LNCaP clone FGC (cell line): ENCODE results near the gene PCSK2.

Experiments used
- DNase-seq: peaks from one replicate; pipeline ENCODE4 v3.0.0-alpha.2; 2011; ENCODE audit warnings: low read depth
- H3K4me3 ChIP-seq: 2 replicates; pipeline ENCODE4 v1.5.1; 2011; ENCODE audit warnings: mild to moderate bottlenecking, low read depth, low read length, control low read depth
- TF ChIP-seq, protein P1 (sequence below): IDR thresholded peaks from 2 replicates; pipeline ENCODE4 v1.5.1; 2012; ENCODE audit warnings: mild to moderate bottlenecking; ENCODE audit not compliant: control insufficient read depth, insufficient read depth; ENCODE audit errors: extremely low read depth

PCSK2 gene

DNA sequence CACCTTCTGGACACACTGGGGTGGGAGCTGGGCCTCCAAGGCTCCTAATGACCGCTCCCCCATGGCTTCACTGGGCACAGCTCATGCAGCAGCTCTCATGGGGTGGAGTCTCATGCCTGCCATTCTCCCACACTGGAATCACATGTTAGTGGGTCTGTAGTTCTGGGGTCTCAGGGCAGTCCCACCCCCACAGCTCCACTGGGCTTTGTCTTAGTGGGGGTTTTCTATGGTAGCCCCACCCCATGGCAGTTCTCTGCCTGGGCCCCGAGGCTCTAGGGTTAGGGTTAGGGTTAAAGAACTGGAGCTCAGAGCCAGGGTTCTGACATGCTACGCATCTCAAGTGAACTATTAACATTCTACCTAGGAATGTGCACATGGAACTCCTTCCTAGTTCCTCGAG is 139.0 kb downstream of the PCSK2 start:
- TF ChIP-seq, protein P1, sequence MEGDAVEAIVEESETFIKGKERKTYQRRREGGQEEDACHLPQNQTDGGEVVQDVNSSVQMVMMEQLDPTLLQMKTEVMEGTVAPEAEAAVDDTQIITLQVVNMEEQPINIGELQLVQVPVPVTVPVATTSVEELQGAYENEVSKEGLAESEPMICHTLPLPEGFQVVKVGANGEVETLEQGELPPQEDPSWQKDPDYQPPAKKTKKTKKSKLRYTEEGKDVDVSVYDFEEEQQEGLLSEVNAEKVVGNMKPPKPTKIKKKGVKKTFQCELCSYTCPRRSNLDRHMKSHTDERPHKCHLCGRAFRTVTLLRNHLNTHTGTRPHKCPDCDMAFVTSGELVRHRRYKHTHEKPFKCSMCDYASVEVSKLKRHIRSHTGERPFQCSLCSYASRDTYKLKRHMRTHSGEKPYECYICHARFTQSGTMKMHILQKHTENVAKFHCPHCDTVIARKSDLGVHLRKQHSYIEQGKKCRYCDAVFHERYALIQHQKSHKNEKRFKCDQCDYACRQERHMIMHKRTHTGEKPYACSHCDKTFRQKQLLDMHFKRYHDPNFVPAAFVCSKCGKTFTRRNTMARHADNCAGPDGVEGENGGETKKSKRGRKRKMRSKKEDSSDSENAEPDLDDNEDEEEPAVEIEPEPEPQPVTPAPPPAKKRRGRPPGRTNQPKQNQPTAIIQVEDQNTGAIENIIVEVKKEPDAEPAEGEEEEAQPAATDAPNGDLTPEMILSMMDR: no peak
- DNase-seq: no peak

DNA sequence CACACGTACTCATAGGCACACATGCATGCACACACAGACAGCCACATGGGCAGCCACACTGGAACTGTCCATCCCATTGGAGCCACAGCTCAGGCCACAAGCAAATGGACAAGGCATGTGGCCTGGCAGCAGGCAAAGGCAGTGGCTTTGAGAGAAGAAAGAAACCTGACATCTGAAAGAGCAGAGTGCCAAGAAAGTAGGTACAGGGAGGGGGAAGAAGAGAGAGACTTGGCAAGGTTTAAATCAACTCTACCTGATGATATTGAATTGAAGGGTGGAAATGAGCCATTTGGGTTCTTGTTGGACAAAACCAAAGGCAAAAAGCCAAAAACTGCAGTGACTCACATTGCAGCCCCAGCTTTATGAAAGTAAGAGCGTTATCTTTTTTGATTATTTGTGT is 142.7 kb downstream of the PCSK2 start:
- TF ChIP-seq, protein P1: no peak

More for the DNA sequence above, 139.0 kb downstream of the PCSK2 start:
- H3K4me3 ChIP-seq: no peak overlapping the region

DNA sequence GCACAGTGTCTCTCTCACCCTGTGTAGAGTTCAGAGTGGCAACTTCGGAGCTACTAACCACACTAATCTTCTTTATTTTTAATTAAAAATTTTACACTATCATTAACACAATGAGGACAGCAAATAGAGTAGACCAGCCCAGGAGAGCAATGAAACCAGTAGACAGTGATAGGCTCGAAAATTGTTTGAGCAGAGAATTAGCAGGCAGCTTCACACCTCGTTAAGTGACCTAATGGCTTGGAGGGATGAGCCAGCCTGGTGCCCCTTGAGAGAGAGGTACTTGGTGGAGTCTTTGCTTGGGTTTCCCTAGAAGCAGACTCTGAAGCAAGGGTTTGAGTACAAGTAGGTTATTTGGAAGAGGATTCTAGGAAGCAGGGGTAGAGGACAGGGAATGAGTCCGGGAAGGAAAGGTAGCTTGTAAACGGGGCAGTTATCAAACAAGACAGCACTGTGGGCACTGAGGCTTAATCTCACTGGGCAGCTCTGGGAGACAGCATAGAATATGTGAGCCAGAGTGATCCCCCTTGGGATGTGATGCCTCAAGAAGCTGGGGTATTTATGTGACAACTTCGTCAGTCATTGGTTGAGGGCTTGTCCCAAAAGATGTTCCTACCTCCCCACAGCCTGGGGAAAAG is 146.1 kb downstream of the PCSK2 start:
- no peak for DNase-seq
- TF ChIP-seq, protein P1: no peak
- H3K4me3 ChIP-seq: no peak overlapping the region

More for the DNA sequence above, 142.7 kb downstream of the PCSK2 start:
- no peak overlapping the region for H3K4me3 ChIP-seq
- DNase-seq: no peak

DNA sequence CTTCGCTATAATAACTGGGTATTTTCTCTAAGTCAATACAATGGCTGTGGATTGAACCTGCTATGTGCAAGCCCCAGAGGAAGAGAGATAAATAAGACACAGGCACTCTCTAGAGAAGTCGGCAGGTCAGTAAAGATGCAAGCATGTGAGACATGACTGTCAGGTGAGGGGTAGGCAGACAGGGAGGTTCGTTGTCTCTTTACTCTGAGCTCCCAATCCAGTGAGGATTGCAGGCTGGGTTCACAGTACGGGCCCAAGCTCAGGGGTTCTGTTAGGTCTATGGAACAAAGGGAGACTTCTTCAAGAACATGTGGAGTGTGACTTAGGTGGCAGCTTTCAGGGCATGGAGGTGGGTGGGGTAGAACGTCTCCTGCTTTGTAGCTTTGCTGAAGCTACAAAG is 147.2 kb downstream of the PCSK2 start:
- no peak overlapping the region for H3K4me3 ChIP-seq
- TF ChIP-seq, protein P1: no peak

DNA sequence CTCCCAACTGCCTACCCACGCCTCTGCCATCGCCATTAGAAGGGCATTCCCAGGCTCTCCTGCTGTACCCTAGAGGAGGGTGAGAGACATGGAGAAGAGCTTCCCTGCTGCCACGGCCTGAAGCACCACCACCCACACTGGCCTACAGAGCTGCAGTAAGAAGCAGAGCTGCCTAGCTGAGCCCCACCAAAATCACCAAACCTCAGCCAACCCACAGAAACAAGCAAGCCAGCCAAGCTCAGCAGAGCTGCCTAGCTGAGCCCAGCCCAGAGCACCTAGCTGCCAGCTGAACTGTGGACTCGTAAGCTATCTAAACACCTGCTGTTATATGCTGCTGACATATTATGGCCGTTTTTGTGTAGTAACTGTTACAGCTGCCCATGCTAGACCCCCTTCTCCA is 149.2 kb downstream of the PCSK2 start:
- no peak overlapping the region for H3K4me3 ChIP-seq
- DNase-seq: no peak
- TF ChIP-seq, protein P1: no peak

More for the DNA sequence above, 147.2 kb downstream of the PCSK2 start:
- DNase-seq: no peak

DNA sequence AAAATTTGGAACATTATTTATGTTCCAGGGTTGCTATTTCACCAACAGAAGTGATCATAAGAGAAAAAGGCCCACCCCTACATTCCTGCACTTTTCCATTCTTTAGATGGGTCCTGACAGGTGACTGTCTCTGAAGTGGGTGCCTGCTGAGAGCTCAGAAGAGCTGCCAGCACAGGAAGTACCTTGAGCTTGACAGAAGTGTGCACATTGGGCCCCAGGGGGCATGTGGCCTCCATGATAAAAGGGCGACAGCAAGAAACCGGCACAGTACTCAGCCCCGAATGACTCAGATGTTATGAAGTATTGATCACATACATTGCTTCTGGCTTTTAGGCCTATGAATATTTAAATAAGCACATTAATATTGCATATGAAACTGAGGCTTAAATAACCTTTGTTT is 150.4 kb downstream of the PCSK2 start:
- no peak overlapping the region for H3K4me3 ChIP-seq
- TF ChIP-seq, protein P1: no peak
- DNase-seq: no peak

DNA sequence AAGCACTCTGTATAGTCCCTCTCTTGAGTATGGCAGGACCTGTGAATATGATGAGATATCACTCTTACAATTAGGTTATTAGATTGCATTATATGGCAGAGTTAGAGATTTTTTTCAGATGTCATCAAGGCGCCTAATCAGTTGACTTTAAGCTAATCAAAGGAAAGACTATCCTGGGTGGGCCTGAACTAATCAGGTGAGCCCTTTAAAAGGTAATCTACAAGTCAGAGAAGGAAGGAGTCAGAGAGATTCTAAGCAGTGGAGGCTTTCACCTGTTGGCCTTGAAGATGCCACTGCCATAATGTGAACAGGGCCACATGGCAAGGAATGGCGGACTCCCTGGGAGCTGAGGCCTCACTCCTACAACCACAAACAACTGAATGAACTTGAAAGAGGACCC is 152.8 kb downstream of the PCSK2 start:
- H3K4me3 ChIP-seq: no peak overlapping the region
- TF ChIP-seq, protein P1: no peak
- DNase-seq: no peak
